Erythroblast (primary cell): ENCODE results near the gene ZDHHC11.
"Not testable (repeated sequence)": the region's sequence is repeated elsewhere in the genome, so short reads cannot be mapped to it uniquely, and the experiment has no call there.

Source experiments
- GATA1 ChIP-seq: IDR thresholded peaks from 2 replicates; pipeline ENCODE4 v1.6.1; 2011; ENCODE audit warnings: low read depth, mild to moderate bottlenecking, control low read depth, low read length, moderate library complexity
- POLR2A ChIP-seq: IDR thresholded peaks from 2 replicates; pipeline ENCODE4 v1.6.1; 2011; ENCODE audit warnings: mild to moderate bottlenecking, low read length

GRCh38 chr5:787224-787856 lies 63.4 kb downstream of the ZDHHC11 start:
- not testable (repeated sequence) for TF ChIP-seq POLR2A, GATA1
